HL-60/S4 treated with retinoic acid at 250 ng/mL for 4 days and 3 days (cell line): Measurements from ENCODE around the gene TNFRSF9.

ENCODE experiments used
- in situ Hi-C: fragments of 300-500 bp; cut with MboI; formaldehyde crosslinking; loops from 2 replicates; pipeline ENCODE4 v1.7.0; 2022; ENCODE audit warnings: low sequenced_read_pairs

Gene TNFRSF9

DNA sequence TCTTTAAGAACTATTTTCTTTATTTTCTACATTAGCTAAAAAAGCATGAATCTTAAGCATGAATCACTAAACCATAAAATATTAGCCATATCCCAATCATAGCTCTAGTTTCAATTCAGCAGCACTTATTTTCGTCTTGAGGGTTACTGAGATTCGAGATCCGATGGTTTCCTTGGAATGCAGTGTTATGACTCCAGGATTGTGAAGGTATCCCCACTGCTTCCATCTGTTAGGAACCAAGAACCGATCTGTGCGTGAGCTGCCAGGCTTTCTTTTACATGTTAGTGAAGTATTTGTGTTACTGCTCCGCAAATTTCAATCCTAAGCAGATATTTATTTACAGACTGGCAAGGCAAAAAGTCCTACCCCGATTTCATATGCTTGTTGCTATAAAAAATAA lies 18.8 kb downstream of the TNFRSF9 start:
- in situ Hi-C loops, result loop anchor here (25.0 kb wide), 1 partner anchor 259 kb away; no protein-coding TSS in a partner anchor

DNA sequence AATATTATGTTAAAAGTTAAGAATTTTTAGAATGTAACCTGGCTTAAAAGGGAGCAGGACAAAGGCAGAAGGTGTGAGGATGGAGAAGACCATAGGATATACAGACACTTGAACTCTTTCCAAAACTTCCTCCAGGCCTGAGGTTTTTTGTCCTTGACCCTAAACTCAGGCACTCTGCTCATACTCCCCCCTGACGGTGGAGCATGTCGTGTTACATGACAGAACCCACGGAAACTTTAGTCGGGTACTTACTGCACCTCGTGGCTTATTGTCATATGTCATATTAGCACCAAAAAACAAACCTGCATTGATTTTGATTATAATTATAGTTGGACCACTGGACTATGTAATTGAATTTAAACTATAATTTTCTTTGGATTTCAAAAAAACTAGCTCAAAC lies 20.8 kb downstream of the TNFRSF9 start:
- in situ Hi-C loops, result loop anchor here (25.0 kb wide), 1 partner anchor 258 kb away; no protein-coding TSS in a partner anchor

- in situ Hi-C loops, result loop anchor here (25.0 kb wide), 1 partner anchor 256 kb away; no protein-coding TSS in a partner anchor
These were observed 22.7 kb downstream of the TNFRSF9 start for GRCh38 chr1:7917971-7918370.

- in situ Hi-C loops, result loop anchor here (25.0 kb wide), 1 partner anchor 254 kb away; no protein-coding TSS in a partner anchor
These were observed 24.2 kb downstream of the TNFRSF9 start for GRCh38 chr1:7916501-7916830.

DNA sequence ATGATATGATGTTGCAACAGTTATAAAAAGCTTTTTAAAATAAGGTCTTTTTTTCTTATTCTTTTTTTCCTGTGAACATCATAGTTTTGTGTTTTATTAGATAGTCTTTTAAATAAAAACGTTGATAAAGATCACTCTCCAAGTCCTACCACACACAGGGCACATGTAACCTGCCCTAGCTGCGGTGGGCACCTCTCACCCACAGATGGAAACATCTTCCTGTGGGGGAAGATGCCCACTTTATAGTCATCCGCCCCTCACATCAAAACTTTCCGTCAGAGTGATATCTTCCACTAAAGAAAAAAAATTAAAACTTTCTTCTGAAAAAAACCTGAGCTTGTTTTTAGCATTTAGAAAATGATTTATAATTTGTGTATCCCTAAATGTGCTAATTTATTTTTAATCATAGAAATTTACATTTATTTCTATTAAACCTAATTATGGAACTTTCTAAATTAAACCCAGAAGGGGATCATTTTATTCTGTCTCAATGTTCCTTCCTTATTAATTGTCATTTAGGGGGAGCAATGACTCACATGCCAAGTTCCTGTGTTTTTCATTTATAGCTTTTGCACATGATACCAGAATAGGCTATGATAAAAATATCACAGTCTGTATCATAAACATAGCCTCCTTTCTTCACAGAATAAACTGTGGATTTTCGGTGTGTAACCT lies 24.7 kb downstream of the TNFRSF9 start:
- in situ Hi-C loops, result loop anchor here (25.0 kb wide), 1 partner anchor 254 kb away; no protein-coding TSS in a partner anchor

DNA sequence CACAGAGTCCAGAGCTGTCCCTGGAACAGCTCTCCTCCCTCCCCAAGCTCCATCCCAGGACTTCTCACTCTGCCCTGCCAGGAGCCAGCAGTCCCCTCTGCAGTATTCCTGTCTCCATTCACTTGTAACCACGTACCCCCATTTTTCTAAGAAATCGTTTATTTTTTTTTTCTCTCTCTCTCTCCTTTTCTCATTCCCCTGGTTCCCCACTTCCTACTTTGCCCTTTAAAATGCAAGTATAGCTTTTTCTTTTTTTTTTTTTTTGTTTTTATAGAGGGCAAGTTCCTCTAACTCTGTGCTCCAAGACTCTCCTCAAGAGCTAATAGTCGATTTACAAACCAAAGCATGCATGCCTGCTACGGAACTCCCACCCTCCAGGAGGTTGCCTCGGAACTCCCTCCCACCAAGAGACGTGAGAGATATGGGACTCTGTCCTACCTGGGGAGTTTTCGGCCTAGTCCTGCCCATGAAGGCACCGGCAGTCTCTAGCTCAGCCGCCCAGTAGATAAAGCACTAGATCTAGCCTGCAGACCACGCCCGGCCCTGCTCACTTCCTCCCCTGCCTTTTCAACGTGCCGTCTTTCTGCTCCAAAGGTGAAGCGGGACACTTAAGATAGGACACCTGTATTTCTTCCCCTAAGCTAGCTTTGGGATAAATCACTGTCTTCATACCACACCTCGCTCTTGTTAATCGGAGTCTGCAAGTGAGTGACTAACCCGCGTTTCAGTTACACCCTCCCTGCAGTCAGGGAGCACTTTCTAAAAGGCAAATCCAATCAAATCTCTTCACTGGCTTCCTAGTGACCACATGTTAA lies 27.7 kb downstream of the TNFRSF9 start:
- in situ Hi-C loops, result loop anchor here (25.0 kb wide), 1 partner anchor 251 kb away; no protein-coding TSS in a partner anchor

GRCh38 chr1:7912145-7912544 lies 28.5 kb downstream of the TNFRSF9 start:
- in situ Hi-C loops, result loop anchor here (25.0 kb wide), 1 partner anchor 250 kb away; no protein-coding TSS in a partner anchor

GRCh38 chr1:7905262-7905661 lies 35.4 kb downstream of the TNFRSF9 start:
- in situ Hi-C loops, result loop anchor here (25.0 kb wide), 1 partner anchor 243 kb away; no protein-coding TSS in a partner anchor

- in situ Hi-C loops, result loop anchor here (25.0 kb wide), 1 partner anchor 240 kb away; no protein-coding TSS in a partner anchor
These were observed 38.1 kb downstream of the TNFRSF9 start for GRCh38 chr1:7902478-7903085.

DNA sequence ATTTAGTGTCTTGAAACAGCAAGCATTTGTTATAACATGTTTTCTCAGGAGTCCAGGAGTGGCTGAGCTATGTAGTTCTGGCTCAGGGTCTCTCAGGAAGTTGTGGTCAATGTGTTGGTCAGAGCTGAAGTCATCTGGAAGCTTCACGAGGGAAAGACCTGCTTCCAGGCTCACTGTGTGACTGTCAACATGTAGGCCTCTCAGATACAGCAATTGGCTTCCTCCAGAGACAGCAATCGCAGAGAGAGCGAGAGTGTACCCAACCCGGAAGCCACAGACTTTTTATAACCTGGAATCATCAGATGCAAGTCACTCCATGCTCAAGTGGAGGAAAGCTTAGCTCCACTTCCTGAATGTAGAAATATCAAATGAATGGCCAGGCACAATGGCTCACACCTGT lies 40.9 kb downstream of the TNFRSF9 start:
- in situ Hi-C loops, result loop anchor here (25.0 kb wide), 1 partner anchor 237 kb away; no protein-coding TSS in a partner anchor

DNA sequence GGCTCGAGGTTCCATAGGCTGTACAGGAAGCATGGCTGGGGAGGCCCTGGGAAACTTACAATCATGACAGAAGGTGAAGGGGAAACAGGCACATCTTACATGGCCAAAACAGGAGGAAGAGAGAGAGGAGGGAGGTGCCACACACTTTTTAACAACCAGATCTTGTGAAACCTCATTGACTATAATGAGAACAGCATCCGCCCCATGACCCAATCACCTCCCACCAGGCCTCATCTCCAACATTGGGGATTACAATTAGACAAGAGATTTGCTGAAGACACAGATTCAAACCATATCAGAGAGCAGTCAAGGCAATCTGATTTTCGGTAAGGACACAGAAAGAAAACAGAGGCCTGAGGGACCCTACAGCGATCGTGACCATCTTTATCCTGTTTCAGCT lies 41.7 kb downstream of the TNFRSF9 start:
- in situ Hi-C loops, result no loop called here

DNA sequence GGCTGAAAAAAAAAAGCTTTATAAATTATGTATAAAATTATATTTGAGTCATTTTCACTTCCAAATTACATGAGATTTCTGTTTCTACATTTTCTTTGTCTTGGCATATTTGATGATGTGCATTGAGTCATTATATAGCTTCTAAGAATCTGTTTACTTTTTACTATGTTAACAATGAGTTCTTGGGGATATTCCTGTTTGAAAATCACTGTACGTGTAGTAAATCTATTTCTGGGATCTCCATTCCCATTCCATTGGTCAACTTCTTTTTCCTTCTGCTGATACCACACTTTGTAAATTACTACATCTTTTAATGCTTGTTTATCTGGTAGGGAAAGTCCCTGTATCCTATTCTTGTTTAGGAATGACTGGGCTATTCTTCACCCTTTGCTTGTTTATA lies 43.6 kb downstream of the TNFRSF9 start:
- in situ Hi-C loops, result no loop called here

DNA sequence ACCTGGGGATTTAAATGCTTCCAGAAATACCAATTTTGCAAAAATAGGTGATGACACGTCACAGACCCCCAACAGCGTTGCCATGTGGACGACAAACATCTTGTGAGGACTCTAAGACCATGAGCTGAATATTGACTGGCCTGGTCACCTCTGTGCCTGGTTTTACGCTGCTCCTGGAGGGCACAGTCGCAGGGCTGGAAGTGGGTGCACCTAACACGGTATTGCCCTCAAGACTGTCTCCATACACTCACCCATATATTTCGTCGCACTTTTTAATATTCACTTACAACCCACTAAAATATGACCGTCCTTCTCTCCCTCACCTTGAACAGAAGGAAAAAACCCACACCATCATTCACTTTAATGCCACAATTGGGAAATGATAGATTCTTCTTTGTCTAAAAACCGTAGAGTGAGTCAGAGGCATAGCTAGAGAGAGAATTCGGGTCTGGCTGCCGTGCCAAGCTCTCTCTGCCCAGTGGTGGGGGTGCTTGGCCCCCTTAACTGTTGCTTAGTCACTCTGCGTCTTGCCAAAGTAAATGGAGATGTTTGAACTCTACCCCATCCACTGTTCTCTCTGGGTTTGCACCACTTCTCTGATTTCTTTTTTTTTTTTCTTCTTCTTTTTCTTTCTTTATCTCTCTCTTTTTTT lies 47.0 kb downstream of the TNFRSF9 start:
- in situ Hi-C loops, result no loop called here

- in situ Hi-C loops, result no loop called here
These were observed 48.8 kb downstream of the TNFRSF9 start for GRCh38 chr1:7891804-7892203.

GRCh38 chr1:7890853-7891252 lies 49.8 kb downstream of the TNFRSF9 start:
- in situ Hi-C loops, result no loop called here

GRCh38 chr1:7888248-7889081 lies 52.2 kb downstream of the TNFRSF9 start:
- in situ Hi-C loops, result no loop called here

DNA sequence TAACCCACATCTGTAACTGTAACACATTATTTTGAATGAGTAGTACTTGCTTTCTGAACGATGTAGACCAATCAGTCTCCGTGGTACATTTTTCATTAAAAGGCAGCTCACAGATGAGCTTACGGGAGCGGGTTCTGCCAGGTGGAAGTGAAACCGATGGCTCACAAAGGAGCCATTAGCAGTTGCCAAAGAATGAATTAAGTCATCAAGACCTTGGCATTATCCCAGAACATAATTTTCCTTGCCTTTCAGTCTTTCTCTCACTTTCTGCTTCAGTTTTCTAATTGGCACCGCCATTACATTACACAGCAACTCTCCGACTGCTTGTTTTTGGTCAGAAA lies 54.3 kb downstream of the TNFRSF9 start:
- in situ Hi-C loops, result no loop called here

DNA sequence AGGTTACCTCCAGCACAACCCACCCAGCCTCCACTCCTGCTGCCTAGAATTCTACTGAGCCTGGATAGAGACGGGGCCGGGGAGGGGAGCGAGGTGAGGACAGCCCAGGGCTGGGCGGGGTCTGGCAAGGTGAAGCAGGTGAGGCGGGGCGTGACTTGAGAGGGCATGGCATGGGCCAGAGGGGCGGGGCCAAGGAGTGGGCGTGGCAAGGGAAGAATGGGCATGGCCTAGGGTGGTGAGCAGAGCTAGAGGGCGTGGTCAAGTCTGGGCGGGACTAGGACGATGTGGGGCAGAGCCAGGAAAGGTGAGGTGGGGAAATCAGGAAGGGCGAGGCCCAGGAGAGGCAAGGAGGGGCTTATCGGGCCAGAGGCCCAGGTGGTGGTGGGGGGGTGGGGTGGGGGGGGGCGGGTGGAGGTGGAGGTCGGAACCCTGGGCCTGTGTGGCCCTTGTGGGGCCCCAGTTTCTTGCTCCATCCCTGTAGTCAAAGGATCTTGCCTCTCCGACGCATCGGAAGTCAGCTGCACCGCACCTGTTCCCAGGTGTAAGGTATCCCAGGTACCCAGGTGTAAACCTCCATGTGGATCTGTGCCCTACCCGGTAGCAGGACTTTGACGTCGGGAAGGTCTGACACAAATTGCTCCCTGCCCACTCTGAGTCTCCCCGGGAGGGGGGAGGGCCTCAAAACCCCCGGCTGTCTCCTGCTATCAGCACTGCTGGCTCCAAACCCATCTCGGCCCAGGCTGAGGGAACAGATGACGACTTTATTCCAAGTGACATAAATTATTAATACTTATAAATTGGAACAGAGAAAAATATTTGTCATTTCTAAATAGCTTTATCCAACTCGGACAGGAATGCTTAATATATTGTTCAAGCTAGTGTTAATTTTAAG lies 54.9 kb downstream of the TNFRSF9 start:
- in situ Hi-C loops, result no loop called here

GRCh38 chr1:7884757-7885156 lies 55.9 kb downstream of the TNFRSF9 start:
- in situ Hi-C loops, result no loop called here
